ENCODE measurements around the gene COL4A3. TPM values are rescaled to one million over a fixed set of nuclear protein-coding genes. Genes with fewer than 3 reads are reported as not detected.

The COL4A3 gene
- polyA plus RNA-seq, 1 donor (not counting 4 experiments of a cell fraction or from before 2014, with no cell fraction given) = not detected

GRCh38 chr2:227241005-227241404 is 76.6 kb downstream of the COL4A3 start:
- Histone ChIP-seq H4K20me1 (ENCODE audit: control insufficient read depth, extremely low read depth, insufficient read depth, low read length) (no peaks in the 10 kb centered on the region), H3K36me3 (ENCODE audit: control insufficient read depth in 2 of 2, extremely low read depth in 1 of 2, insufficient read depth in 2 of 2, low read length in 2 of 2) (no peaks in the 10 kb centered on the region), H3K27me3 (ENCODE audit: control insufficient read depth, extremely low read depth, insufficient read depth, low read length) (no peaks in the 10 kb centered on the region), H3K79me2 (ENCODE audit: control insufficient read depth, insufficient read depth, low read length) (no peaks in the 10 kb centered on the region), H3K4me3 (ENCODE audit: control insufficient read depth in 2 of 3, extremely low read depth in 1 of 3, insufficient read depth in 2 of 3, low read depth in 1 of 3, low read length in 3 of 3) (no peak overlapping the region), H3K4me1 (ENCODE audit: control insufficient read depth, extremely low read depth, insufficient read depth, low read length) (no peaks in the 10 kb centered on the region), H3K4me2 (ENCODE audit: control insufficient read depth, extremely low read depth, insufficient read depth, low read depth, low read length) (no peak overlapping the region), H3K9ac (ENCODE audit: control insufficient read depth, extremely low read depth, insufficient read depth, low read length) (no peak overlapping the region), H3K9me1 (ENCODE audit: control insufficient read depth, extremely low read depth, insufficient read depth, low read length) (no peaks in the 10 kb centered on the region), H3K9me3 (ENCODE audit: control insufficient read depth, low read depth, low read length) (no peaks in the 10 kb centered on the region), H2AFZ (ENCODE audit: control insufficient read depth, low read length) (no peak overlapping the region), H3K27ac (ENCODE audit: control insufficient read depth, insufficient read depth, low read length) (no peak overlapping the region)
- dilution Hi-C loops (cut with MboI; ENCODE audit: extremely low pct_ligation_motif_present, low sequenced_read_pairs) = no loop called here
- no peak for DNase-seq (ENCODE audit: low read depth, low spot score)
- no peak for FAIRE-seq
- TF ChIP-seq CTCF (optimal IDR thresholded peaks at IDR 0.05 in 1 of 3, IDR thresholded peaks at IDR 0.05 in 1 of 3, conservative IDR thresholded peaks at IDR 0.05 in 1 of 3; ENCODE audit: extremely low read depth in 1 of 3, insufficient read depth in 2 of 3, low read length in 3 of 3) (no peak), EZH2 (IDR thresholded peaks at IDR 0.05; ENCODE audit: low read length) (no peak)

GRCh38 chr2:227248876-227249275 is 84.5 kb downstream of the COL4A3 start:
- Histone ChIP-seq H3K27ac (ENCODE audit: control insufficient read depth, insufficient read depth, low read length) (no peak overlapping the region), H3K9me1 (ENCODE audit: control insufficient read depth, extremely low read depth, insufficient read depth, low read length) (no peaks in the 10 kb centered on the region), H3K27me3 (ENCODE audit: control insufficient read depth, extremely low read depth, insufficient read depth, low read length) (no peaks in the 10 kb centered on the region), H3K9me3 (ENCODE audit: control insufficient read depth, low read depth, low read length) (no peaks in the 10 kb centered on the region), H3K79me2 (ENCODE audit: control insufficient read depth, insufficient read depth, low read length) (no peaks in the 10 kb centered on the region), H3K4me2 (ENCODE audit: control insufficient read depth, extremely low read depth, insufficient read depth, low read depth, low read length) (no peak overlapping the region), H3K9ac (ENCODE audit: control insufficient read depth, extremely low read depth, insufficient read depth, low read length) (no peak overlapping the region), H3K4me1 (ENCODE audit: control insufficient read depth, extremely low read depth, insufficient read depth, low read length) (no peaks in the 10 kb centered on the region), H4K20me1 (ENCODE audit: control insufficient read depth, extremely low read depth, insufficient read depth, low read length) (no peaks in the 10 kb centered on the region), H2AFZ (ENCODE audit: control insufficient read depth, low read length) (no peak overlapping the region), H3K36me3 (ENCODE audit: control insufficient read depth in 2 of 2, extremely low read depth in 1 of 2, insufficient read depth in 2 of 2, low read length in 2 of 2) (no peaks in the 10 kb centered on the region), H3K4me3 (ENCODE audit: control insufficient read depth in 2 of 3, extremely low read depth in 1 of 3, insufficient read depth in 2 of 3, low read depth in 1 of 3, low read length in 3 of 3) (no peak overlapping the region)
- FAIRE-seq (no peak), DNase-seq (ENCODE audit: low read depth, low spot score) (no peak)
- dilution Hi-C loops (cut with MboI; ENCODE audit: extremely low pct_ligation_motif_present, low sequenced_read_pairs) = no loop called here
- TF ChIP-seq CTCF (optimal IDR thresholded peaks at IDR 0.05 in 1 of 3, IDR thresholded peaks at IDR 0.05 in 1 of 3, conservative IDR thresholded peaks at IDR 0.05 in 1 of 3; ENCODE audit: extremely low read depth in 1 of 3, insufficient read depth in 2 of 3, low read length in 3 of 3) (no peak), EZH2 (IDR thresholded peaks at IDR 0.05; ENCODE audit: low read length) (no peak)

All from keratinocyte (primary cell).